ENCODE data around the gene CHRNB1.
A peak's percentile ranks its signal among the peaks of the same experiment; 100 is the strongest.

Gene CHRNB1

DNA sequence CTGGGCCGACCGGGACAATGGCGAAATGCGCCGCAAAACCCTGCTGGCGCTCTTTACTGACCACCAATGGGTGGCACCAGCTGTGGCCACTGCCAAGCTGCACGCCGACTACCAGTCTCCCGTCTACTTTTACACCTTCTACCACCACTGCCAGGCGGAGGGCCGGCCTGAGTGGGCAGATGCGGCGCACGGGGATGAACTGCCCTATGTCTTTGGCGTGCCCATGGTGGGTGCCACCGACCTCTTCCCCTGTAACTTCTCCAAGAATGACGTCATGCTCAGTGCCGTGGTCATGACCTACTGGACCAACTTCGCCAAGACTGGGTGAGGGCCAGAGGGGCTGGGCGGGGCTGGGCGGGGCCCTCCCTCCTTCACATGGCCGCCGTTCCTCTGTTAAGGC is 29.1 kb upstream of the CHRNB1 start:
- no peak for DNase-seq

DNA sequence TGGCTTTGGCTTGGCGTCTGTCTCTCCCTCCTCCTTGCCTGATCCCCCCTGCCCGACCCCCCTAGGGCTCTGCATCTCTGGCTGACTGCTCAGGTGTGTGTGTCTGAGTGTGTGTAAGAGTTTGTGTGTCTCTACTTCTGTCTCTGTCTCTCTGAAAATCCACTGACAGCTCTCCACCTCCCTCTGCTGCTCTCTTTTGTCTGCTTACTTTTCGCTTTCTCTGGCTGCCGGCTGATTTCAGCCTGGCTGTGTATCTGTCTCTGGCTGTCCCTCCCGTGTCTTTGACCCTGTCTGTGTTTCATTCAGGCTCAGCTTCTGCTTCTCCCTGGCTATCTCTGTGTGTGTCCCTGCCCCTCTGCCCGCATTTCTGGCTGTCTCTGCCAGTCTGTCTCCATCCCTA is 28.5 kb upstream of the CHRNB1 start:
- DNase-seq, result no peak

DNA sequence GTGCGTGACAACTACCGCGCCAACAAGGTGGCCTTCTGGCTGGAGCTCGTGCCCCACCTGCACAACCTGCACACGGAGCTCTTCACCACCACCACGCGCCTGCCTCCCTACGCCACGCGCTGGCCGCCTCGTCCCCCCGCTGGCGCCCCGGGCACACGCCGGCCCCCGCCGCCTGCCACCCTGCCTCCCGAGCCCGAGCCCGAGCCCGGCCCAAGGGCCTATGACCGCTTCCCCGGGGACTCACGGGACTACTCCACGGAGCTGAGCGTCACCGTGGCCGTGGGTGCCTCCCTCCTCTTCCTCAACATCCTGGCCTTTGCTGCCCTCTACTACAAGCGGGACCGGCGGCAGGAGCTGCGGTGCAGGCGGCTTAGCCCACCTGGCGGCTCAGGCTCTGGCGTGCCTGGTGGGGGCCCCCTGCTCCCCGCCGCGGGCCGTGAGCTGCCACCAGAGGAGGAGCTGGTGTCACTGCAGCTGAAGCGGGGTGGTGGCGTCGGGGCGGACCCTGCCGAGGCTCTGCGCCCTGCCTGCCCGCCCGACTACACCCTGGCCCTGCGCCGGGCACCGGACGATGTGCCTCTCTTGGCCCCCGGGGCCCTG is 27.7 kb upstream of the CHRNB1 start:
- no peak for DNase-seq

DNA sequence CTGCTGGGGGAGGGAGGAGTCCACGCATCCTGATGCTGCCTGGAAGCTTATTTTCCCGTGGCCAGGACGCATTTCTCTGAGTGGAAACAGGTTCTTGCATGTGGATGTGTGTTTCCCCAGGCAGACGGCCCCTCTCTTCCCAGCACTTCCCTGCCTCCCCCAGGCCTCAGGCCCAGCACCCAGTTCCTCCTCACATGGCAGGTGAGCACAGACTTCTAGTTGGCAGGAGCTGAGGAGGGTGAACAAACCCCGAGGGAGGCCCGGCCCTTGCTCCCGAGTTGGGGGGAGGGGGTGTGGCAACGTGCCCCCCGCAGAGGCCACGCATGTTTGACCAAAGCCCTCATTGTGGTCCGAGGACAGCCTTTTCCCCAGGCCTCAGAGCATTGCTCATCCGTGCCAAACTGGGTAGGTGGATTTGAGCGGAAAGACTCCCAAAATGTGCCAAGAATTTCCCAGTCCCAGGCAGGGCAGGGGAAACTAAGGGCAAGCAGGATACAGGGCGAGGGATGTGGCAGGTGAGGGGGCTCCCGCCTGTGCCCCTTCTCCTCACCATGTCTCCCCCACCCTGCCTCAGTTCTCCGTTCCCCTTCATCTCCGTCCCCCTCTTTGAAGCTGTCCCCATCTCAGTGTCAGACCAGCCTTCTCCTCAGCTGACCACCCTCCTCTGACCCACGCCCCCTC is 26.2 kb upstream of the CHRNB1 start:
- no peak for DNase-seq

DNA sequence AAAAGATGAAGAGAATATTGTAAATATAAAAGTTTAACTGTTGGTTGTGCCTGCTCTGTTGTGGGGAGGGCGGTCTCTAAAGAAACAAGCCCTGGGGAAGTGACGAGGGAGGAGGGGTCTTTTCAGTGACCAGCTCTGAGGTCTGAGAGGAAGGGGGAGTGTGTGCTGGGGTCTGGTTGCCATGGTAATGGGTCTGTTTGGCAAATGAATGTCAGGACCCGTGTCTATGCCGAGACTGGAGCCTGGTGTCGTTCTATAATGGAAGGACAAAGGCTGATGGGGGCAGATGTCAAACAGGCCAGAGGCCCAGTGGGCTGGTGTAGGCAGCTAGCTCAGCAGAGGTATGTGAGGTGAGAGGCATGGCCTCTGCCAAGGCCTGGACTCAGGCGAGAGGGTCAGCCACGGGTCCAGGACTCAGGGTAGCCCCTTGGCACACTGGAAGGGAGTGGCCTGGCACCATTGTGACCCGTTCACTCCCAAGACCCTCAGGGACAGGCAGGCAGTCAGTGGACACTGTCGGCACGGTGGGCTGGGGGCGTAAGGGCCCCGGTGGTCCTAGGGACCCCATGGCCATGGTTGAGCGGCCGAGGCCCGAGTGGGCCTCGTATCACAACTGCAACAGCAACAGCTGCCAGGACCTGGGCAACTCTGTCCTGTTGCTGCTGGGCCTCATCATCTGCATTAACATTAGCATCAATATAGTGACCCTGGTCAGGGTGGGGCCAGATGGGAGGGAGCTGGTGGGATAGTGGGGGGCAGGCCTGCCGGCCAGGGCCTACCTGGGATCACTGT is 24.8 kb upstream of the CHRNB1 start, which contains the start of gene SPEM1:
Gene SPEM1 (plus strand): TSS at position 506 of the 792 bp plus-strand sequence. CDS start 61 bp downstream, at position 567.
- DNase-seq, result no peak

DNA sequence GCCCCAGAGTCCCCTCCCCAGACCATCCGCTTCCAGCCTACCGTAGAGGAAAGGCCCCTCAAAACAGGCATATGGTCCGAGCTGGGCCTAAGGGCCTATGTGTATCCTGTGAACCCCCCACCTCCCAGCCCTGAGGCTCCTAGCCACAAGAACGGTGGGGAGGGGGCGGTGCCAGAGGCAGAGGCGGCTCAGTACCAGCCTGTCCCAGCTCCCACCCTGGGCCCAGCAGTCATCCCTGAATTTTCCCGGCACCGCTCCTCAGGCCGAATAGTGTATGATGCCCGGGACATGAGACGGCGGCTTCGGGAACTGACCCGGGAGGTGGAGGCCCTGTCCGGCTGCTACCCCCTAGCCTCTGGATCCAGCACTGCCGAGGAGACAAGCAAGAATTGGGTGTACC is 23.7 kb upstream of the CHRNB1 start:
- DNase-seq, result no peak

DNA sequence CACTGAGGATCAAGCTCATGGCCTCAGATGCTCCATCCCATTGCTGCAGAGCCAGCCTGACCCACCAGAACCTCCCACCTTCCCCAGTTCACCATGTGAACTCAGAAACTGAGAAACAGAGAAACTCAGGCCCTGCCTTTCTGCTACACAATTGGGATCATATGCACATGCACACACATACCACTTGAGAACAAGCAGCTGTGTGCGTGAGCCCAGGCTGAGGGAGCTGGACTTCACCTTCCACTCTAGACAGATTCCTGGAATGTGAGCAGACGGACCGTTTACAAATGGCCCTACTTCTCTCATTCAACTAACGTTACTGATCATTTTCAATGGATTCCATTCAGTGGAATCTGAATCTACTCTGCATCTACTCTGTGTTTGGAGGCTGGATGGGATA is 21.2 kb upstream of the CHRNB1 start:
- DNase-seq, result no peak

DNA sequence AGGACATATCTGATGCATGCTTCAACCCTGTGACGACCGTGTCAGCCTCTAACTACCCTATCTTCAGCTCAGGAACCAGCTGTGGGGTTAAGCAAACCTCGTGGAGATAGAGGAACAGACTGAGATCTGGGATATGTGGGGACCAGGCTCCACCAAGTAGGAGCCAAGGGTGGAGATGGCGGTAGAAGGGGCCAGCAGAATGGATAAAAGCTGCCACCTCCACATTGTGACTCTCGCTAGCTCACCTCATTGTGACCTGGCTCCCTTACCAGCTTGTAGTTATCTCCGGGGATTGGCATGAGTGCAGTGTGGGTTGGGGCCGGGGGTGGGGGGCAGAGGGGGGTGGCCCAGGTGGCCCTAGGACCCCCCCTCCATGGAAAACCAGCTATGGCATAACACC is 19.5 kb upstream of the CHRNB1 start, which contains the start of gene SPEM2:
Gene SPEM2 (plus strand): TSS at position 301 of the 400 bp plus-strand sequence. CDS start 73 bp downstream, at position 374.
- DNase-seq, result no peak

DNA sequence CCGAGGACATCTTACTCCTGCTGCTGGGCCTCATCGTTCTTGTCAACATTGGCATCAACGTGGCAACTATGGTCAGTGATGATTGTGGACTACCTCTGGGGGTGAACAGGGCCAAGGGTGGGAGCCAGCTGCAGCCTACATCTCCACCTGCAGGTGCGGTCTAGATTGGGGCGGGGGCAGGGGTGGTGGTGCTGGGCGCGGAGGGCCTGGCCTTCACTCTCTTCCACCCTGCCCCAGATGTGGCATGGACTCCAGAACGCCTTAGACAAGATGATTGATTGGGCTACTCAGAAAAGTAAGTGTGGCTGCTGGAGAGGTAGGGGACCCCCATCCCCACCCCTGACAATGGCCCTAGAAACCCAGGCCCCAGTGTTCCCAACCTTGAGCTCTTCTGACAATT is 19.1 kb upstream of the CHRNB1 start:
- DNase-seq, result no peak

DNA sequence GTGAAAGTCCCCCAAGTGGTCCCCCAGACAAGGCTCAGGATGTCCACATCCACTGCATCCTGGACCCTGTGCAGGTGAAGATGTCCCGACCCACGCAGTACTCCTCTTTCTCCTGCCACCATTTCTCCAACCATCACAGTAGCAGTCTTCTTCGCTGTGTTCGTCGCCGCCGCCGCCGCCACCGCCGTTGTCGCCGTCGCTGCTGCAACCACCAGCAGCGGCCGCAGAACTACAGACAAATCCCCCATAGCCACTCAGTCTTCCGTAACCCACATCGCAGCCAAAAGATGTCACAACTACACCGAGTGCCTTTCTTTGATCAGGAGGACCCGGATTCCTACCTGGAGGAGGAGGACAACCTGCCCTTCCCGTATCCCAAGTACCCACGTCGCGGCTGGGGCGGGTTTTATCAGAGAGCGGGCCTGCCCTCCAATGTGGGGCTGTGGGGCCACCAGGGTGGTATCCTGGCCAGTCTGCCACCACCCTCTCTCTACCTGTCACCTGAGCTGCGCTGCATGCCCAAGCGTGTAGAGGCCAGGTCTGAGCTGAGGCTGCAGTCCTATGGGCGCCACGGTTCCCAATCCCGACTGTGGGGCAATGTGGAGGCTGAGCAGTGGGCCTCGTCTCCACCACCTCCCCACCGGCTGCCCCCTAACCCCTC is 18.5 kb upstream of the CHRNB1 start:
- DNase-seq, result no peak

DNA sequence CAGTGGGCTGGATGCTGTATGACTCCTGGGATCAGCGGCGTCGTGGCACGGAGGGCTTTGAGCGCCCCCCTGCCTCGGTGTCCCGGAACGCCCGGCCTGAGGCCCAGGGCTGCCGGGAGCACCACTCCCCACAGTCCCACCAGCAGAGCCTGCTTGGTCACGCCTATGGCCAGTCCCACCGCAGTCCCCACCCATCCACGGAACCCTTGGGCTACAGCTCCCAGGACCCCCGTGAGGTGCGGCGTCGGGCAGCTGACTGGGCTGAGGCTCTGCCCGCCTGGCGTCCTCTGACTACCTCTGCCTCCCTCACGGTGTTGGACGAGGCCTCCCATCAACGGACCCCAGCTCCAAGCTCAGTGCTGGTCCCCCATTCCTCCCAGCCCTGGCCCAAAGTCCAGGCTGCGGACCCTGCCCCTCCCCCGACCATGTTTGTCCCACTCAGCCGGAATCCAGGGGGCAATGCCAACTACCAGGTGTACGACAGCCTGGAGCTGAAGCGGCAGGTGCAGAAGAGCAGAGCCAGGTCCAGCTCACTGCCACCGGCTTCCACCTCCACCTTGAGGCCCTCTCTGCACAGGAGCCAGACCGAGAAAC is 17.9 kb upstream of the CHRNB1 start:
- DNase-seq, result no peak

DNA sequence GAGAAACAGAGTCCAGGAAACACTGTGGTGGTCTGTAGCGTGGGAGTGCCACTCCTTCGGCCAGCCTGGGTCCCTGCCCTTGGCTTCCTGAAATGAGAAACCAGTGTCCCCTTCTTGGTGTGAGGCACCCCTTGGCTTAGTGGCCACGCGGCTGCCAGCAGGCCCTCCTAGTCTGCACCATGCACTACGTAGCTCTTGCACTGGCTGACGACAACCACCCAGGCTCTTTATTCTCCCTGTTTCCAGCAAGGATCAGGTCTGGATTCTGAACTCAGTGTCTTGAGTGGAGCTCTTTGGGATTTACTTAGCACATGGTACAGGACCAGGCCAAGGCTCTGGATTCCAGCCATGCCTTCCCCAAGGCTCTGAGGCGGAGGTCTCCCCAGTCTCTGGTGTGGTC is 17.3 kb upstream of the CHRNB1 start:
- DNase-seq, result no peak

DNA sequence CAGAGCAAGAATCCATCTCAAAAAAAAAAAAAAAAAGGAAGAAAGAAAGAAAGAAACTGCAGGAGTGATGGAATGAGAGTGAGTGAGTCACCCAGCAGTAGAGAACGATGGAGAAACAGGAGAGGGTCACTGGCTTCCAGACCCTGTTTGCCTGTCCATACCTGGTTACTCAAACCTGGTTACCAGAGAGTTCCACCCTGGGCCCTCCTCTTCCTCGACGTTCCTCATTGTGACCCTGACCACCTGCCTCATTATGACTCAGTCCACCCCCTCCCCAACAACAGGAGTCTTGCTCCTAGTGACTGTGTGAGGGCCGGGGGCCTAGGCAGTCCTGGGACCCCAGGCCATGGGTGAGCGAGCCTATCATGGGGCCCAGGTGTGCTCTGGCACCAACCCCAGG is 16.3 kb upstream of the CHRNB1 start, which contains the start of gene SPEM3:
Gene SPEM3 (plus strand): TSS at position 301 of the 400 bp plus-strand sequence. CDS start 46 bp downstream, at position 347.
- DNase-seq, result no peak

DNA sequence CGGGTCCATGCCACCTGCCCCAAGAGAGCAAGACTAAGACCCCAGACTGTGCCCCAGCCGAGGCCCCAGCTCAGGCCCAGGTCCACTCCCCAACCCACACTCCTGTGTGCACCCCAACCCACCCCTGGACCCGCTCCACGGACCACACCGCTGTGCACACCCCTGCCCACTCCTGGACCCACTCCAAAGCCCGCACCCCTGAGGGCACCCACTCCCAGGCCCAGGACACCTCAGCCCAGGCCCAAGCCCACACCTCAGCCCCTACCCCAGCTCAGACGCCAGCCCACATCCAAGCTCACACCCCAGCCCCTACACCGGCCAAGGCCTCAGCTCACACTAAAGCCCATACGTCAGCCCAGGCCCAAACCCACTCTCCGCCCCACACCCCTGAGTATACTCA is 15.1 kb upstream of the CHRNB1 start:
- no peak for DNase-seq

DNA sequence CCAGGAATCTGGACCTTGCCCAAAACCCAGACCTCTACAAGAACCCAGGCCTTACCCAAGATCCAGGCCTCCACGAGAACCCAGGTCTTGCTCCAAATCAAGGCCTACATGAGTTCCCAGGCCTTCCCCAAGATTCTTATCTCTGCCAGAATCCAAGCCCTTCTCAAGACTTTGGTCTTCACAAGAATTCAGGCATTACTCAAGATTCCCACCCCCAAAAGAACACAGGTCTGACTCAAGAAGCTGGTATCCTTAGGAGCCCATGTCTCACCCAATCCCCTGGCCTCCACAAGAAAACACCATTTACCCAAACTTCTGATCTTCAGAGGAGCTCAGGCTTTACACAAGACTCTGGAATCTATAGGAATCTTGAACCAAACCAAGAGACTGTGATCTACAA is 13.6 kb upstream of the CHRNB1 start:
- DNase-seq, result no peak

DNA sequence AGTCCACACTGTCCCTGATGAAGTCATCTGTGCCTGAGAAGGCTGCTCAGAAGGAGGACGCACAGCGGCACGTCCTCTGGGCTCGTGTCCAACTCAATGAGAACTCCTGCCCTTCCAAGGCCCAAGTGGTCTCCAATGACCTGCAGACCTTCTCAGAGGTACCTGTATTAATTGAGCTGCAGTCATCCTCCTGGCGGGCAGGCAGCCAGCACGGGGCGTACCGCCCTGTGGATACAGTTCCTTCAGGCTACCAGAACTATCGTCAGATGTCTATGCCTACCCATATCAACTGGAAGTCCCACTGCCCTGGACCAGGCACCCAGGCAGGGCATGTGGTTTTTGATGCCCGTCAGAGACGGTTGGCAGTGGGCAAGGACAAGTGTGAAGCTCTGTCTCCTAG is 12.6 kb upstream of the CHRNB1 start:
- DNase-seq, result no peak

DNA sequence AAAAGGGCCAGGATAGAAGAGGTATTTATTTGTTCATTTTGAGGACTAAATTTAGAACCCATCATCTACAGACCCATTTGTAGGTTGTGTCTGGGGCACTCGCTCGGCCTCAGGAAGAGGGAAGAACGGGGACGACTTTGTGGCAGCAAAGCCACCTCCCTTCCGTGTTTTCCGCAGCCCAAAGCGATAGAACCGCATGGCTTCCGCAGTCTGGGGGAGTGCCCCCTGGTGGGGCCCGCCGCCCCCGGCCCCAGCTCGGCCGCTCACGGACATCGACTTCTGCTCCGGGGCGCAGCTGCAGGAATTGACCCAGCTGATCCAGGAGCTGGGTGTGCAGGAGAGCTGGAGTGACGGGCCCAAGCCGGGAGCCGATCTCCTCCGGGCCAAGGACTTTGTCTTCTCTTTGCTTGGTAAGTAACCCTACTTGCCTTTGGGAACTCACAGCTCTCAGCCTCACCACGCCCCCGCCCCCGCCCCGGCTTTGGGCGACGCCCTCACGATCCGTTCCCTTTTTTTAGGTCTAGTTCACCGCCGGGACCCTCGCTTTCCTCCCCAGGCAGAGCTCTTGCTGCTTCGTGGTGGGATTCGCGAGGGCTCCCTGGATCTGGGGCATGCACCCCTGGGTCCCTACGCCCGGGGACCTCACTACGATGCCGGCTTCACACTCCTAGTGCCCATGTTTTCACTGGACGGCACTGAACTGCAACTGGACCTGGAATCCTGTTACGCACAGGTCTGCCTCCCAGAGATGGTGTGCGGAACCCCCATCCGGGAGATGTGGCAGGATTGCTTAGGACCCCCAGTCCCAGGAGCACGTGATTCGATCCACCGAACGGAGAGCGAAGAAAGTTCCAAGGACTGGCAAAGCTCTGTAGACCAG is 8.9 kb upstream of the CHRNB1 start:
- peak; percentile 50 for DNase-seq

DNA sequence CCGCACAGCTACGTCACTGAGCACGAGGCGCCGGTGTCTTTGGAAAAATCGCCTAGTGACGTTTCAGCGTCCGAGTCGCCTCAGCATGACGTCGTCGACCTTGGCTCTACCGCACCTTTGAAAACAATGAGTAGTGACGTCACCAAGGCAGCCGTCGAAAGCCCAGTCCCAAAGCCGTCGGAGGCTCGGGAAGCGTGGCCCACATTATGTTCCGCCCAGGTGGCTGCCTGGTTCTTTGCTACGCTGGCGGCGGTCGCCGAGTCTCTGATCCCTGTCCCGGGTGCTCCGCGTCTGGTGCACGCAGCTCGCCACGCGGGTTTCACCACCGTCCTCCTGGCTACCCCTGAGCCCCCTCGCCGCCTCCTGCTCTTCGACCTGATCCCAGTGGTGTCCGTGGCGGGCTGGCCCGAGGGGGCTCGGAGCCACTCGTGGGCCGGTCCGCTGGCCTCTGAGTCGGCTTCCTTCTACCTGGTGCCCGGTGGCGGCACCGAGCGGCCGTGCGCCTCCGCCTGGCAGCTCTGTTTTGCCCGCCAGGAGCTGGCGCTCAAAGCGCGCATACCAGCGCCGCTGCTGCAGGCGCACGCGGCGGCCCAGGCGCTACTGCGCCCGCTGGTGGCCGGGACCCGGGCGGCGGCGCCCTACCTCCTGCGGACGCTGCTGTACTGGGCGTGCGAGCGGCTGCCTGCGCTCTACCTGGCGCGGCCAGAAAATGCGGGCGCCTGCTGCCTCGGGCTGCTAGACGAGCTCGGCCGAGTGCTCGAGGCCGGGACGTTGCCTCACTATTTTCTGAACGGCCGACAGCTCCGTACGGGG is 8.1 kb upstream of the CHRNB1 start:
- peak; percentile 78 for DNase-seq

DNA sequence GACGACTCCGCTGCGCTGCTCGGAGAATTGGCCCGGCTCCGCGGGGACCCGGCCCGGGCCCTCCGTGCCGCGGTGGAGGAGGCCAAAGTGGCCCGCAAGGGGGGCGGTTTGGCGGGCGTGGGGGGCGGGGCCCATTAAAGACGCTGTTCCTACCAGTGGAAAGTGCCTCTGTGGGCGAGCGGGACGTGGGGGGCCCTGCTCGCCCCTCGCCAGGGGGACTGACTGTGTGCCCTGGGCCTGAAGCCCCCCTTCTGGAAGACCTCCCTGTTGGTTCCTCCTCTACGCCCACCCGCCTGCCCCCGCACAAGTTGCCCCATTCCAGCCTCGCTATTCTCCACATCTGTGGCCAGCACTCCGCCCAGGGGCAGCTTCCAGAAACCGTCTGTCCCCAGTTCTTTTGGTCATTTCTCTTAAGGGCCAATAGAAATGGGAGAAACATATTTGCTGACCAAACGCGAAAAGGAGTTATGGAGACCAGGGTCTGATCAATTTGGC is 7.4 kb upstream of the CHRNB1 start:
- no peak for DNase-seq

DNA sequence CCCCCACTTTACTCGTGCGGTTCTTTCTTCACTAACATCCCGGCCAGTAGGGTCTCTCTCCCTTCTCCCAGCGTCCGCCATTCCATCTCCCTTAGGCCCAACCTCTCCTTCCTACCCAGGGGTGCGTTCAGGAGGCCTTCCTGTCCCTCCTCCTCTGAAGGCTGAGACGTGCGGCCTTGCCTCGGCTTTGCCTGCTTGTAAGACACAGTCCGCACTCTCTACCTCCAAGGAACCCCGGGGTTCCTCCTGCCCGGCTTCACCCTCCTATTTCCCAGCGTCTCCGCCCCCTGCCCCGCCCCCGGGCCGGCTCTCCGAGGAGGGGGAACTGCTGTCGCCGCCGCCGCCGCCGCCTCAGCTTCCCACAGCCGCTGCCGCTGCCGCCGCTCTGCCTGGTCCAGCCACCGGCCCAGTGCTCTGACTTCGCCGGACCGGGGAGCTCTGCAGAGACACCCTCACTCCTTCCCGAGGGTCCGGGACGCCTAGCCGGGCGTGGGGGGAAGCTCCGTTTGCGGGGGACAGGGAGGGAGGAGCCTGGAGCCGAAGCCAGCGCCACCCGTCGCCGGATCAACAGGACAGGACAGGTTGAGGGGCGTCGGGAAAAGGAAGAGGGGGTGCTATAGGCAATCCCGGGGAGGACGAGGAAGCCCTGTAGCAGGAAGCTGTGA is 6.8 kb upstream of the CHRNB1 start:
- peak; percentile 60 for DNase-seq
